Measurements from ENCODE around the gene OR8D1. TPM values are rescaled to one million over a fixed set of nuclear protein-coding genes. Genes with fewer than 3 reads are reported as not detected.

The OR8D1 gene
- total RNA-seq, 4 donors from 2014 or later, result not detected

GRCh38 chr11:124320097-124320496 lies 6.3 kb upstream of the OR8D1 start, which contains the start of gene OR8D2:
OR8D2 (minus strand) TSS chr11:124320197; CDS start chr11:124320197, 0 bp downstream.
- no peak for DNase-seq
- Histone ChIP-seq H3K9me3 (no peaks in the 10 kb centered on the region), H3K4me3 (replicated peaks in 1 of 3) (no peak within 1 kb of the TSS), H3K4me1 (no peaks in the 10 kb centered on the region), H3K27ac (no peak within 1 kb of the TSS), H3K27me3 (no peaks in the 10 kb centered on the region), H3K36me3 (no peaks in the 10 kb centered on the region)
- intact Hi-C loops (cut with DNase I), result no loop called here
- 71 to 79% methylated on average over 1 of the region's 1 CpG for WGBS, 2 donors
- TF ChIP-seq POLR2A (IDR thresholded peaks at IDR 0.05) (no peak), CTCF (IDR thresholded peaks at IDR 0.05) (no peak)

GRCh38 chr11:124315052-124315451 lies 1.3 kb upstream of the OR8D1 start:
- no peak overlapping the region for H3K4me3 ChIP-seq (replicated peaks in 1 of 3)
- 66 to 76% methylated on average over 3 of the region's 3 CpGs for WGBS, 2 donors
- TF ChIP-seq POLR2A (IDR thresholded peaks at IDR 0.05) (no peak), CTCF (IDR thresholded peaks at IDR 0.05) (no peak)

GRCh38 chr11:124313131-124313530 lies 618 bp downstream of the OR8D1 start:
- Histone ChIP-seq H3K9me3 (no peaks in the 10 kb centered on the region), H3K4me3 (replicated peaks in 1 of 3) (no peak overlapping the region), H3K36me3 (no peaks in the 10 kb centered on the region), H3K4me1 (no peaks in the 10 kb centered on the region), H3K27ac (no peak overlapping the region), H3K27me3 (no peaks in the 10 kb centered on the region)
- WGBS, 2 donors, result 91 to 93% methylated on average over 4 of the region's 4 CpGs
- TF ChIP-seq POLR2A (IDR thresholded peaks at IDR 0.05) (no peak), CTCF (IDR thresholded peaks at IDR 0.05) (no peak)
- no peak for DNase-seq
- intact Hi-C loops (cut with DNase I), result no loop called here

More at GRCh38 chr11:124315052-124315451, 1.3 kb upstream of the OR8D1 start:
- intact Hi-C loops (cut with DNase I), result no loop called here
- DNase-seq, result no peak
- no peaks in the 10 kb centered on the region for H3K9me3 ChIP-seq
- H3K27ac ChIP-seq, result no peak overlapping the region
- H3K27me3 ChIP-seq, result no peaks in the 10 kb centered on the region
- H3K36me3 ChIP-seq, result no peaks in the 10 kb centered on the region
- H3K4me1 ChIP-seq, result no peaks in the 10 kb centered on the region

- H3K4me3 ChIP-seq (replicated peaks in 1 of 3), result no peak overlapping the region
- H3K9me3 ChIP-seq, result no peaks in the 10 kb centered on the region
- no peak overlapping the region for H3K27ac ChIP-seq
- TF ChIP-seq CTCF (IDR thresholded peaks at IDR 0.05), result no peak
- TF ChIP-seq POLR2A (IDR thresholded peaks at IDR 0.05), result no peak
- H3K27me3 ChIP-seq, result no peaks in the 10 kb centered on the region
- H3K4me1 ChIP-seq, result no peaks in the 10 kb centered on the region
- DNase-seq, result no peak
- intact Hi-C loops (cut with DNase I), result no loop called here
- H3K36me3 ChIP-seq, result no peaks in the 10 kb centered on the region
These were observed 2.1 kb downstream of the OR8D1 start for GRCh38 chr11:124311670-124312069.

GRCh38 chr11:124311269-124311668 lies 2.5 kb downstream of the OR8D1 start:
- Histone ChIP-seq H3K9me3 (no peaks in the 10 kb centered on the region), H3K27me3 (no peaks in the 10 kb centered on the region), H3K4me1 (no peaks in the 10 kb centered on the region), H3K27ac (no peak overlapping the region), H3K4me3 (replicated peaks in 1 of 3) (no peak overlapping the region), H3K36me3 (no peaks in the 10 kb centered on the region)
- intact Hi-C loops (cut with DNase I), result no loop called here
- 85 to 90% methylated on average over 5 of the region's 5 CpGs for WGBS, 2 donors
- TF ChIP-seq CTCF (IDR thresholded peaks at IDR 0.05) (no peak), POLR2A (IDR thresholded peaks at IDR 0.05) (no peak)
- DNase-seq, result no peak
